ENCODE data around the gene MICAL3.
A peak's percentile ranks its signal among the peaks of the same experiment; 100 is the strongest.

MICAL3 gene

GRCh38 chr22:17808693-17809403 lies 215.5 kb downstream of the MICAL3 start:
- DNase-seq: peak; percentile 40

- DNase-seq: no peak
Measured at GRCh38 chr22:17807578-17808410, 216.6 kb downstream of the MICAL3 start.

- no peak for DNase-seq
Measured at GRCh38 chr22:17807086-17807485, 217.3 kb downstream of the MICAL3 start.

- no peak for DNase-seq
Measured at GRCh38 chr22:17806437-17806836, 217.9 kb downstream of the MICAL3 start.

GRCh38 chr22:17804331-17805080 lies 219.9 kb downstream of the MICAL3 start:
- no peak for DNase-seq

- no peak for DNase-seq
Measured at GRCh38 chr22:17803609-17804270, 220.6 kb downstream of the MICAL3 start.

GRCh38 chr22:17802822-17803221 lies 221.5 kb downstream of the MICAL3 start:
- DNase-seq: no peak

- no peak for DNase-seq
Measured at GRCh38 chr22:17802411-17802810, 221.9 kb downstream of the MICAL3 start.

- DNase-seq: no peak
Measured at GRCh38 chr22:17797721-17798559, 226.4 kb downstream of the MICAL3 start.

- DNase-seq: no peak
Measured at GRCh38 chr22:17796695-17797094, 227.7 kb downstream of the MICAL3 start.

- DNase-seq: no peak
Measured at GRCh38 chr22:17795661-17796548, 228.5 kb downstream of the MICAL3 start.

GRCh38 chr22:17794726-17795542 lies 229.4 kb downstream of the MICAL3 start:
- no peak for DNase-seq

- DNase-seq: no peak
Measured at GRCh38 chr22:17792854-17793434, 231.4 kb downstream of the MICAL3 start.

- no peak for DNase-seq
Measured at GRCh38 chr22:17792299-17792698, 232.1 kb downstream of the MICAL3 start.

GRCh38 chr22:17791196-17791595 lies 233.2 kb downstream of the MICAL3 start:
- no peak for DNase-seq

- no peak for DNase-seq
Measured at GRCh38 chr22:17789379-17790200, 234.8 kb downstream of the MICAL3 start.

GRCh38 chr22:17788528-17789378 lies 235.6 kb downstream of the MICAL3 start:
- DNase-seq: no peak
